Aorta (tissue), 5 donors: ENCODE measurements around the gene ATP1B2. TPM values are rescaled to one million over a fixed set of nuclear protein-coding genes. Genes with fewer than 3 reads are reported as not detected.

Experiments used
- ATAC-seq: fragments of 200-7000 bp; cut with Tn5 transposase; one replicate; pipeline ENCODE4 v1.9.1; 2022; ENCODE audit warnings: moderate library complexity; ENCODE audit not compliant: low FRiP score
- DNase-seq, 2 donors: peaks; one replicate each; pipeline ENCODE4 v3.0.0-alpha.2; 2020
- H3K27ac ChIP-seq, 2 donors: one replicate each; pipeline ENCODE4 v1.5.1; 2013; ENCODE audit warnings: low read length in 2 of 2, mild to moderate bottlenecking in 2 of 2, moderate library complexity in 2 of 2, control low read depth in 1 of 2, inconsistent platforms in 1 of 2, low read depth in 1 of 2
- H3K27me3 ChIP-seq, 2 donors: one replicate each; pipeline ENCODE4 v1.6.1; 2013; ENCODE audit warnings: control low read depth in 1 of 2, low read length in 1 of 2, mild to moderate bottlenecking in 1 of 2, moderate library complexity in 1 of 2; ENCODE audit not compliant: insufficient read depth in 2 of 2, control insufficient read depth in 1 of 2
- H3K36me3 ChIP-seq, 2 donors: one replicate each; pipeline ENCODE4 v1.6.1; 2013; ENCODE audit warnings: control low read depth in 1 of 2, low read length in 1 of 2, mild to moderate bottlenecking in 1 of 2; ENCODE audit not compliant: insufficient read depth in 2 of 2, control insufficient read depth in 1 of 2
- H3K4me1 ChIP-seq, 2 donors: one replicate each; pipeline ENCODE4 v1.6.1; 2013; ENCODE audit warnings: low read length in 2 of 2, control low read depth in 1 of 2, mild to moderate bottlenecking in 1 of 2, moderate library complexity in 1 of 2; ENCODE audit not compliant: insufficient read depth in 2 of 2, control insufficient read depth in 1 of 2
- H3K4me3 ChIP-seq, 2 donors: one replicate each; pipeline ENCODE4 v1.5.1; 2013; ENCODE audit warnings: low read length in 2 of 2, control low read depth in 1 of 2, mild to moderate bottlenecking in 1 of 2
- H3K9me3 ChIP-seq: one replicate; pipeline ENCODE4 v1.6.1; 2013; ENCODE audit warnings: mild to moderate bottlenecking, low read length; ENCODE audit not compliant: control insufficient read depth
- WGBS, 2 donors: extraction: QIAGEN DNeasy Blood & Tissue Kit; methylation state at CpG; one replicate each; pipeline ENCODE4 v1.1.7; 2013; 5-methylcytosine and 5-hydroxymethylcytosine counted together
- intact Hi-C, 2 donors: fragments of 100-400 bp; cut with DNase I; formaldehyde crosslinking; loops; one replicate each; pipeline versions ENCODE4 v1.14.2 to v1.15.0; 2022
- polyA plus RNA-seq, 2 donors: library from polyadenylated mRNA; stranded (reverse); fragments of 200-250 nt; gene quantifications; one replicate each; pipeline ENCODE4 v1.2.3, GENCODE V29; 2013
- total RNA-seq, 2 donors: library from RNA; stranded (reverse); fragmentation: NEBNext Ultra II Directional; extraction: Animal tissue kit (Norgen Biotek cat#: 25700); gene quantifications; one replicate each; pipeline ENCODE4 v1.2.1, GENCODE V29; 2021
- donor health status: healthy with polysubstance abuse.
- donor health status: Bipolar disorder and iron deficiency.
- donor health status: DM: no; HTN: no; CAD: no.
- donor health status: DM: no; HTN: no; CAD: no.
- donor health status: DM: yes; HTN: yes; CAD: no.

The ATP1B2 gene
- total and polyA plus RNA-seq, 4 donors: 1.9 to 7.2 (median 2.4) TPM

- 82% methylated on average over 4 of the region's 4 CpGs for WGBS, 2 donors
- H3K27ac ChIP-seq: no peak overlapping the region
- DNase-seq: no peak
- ATAC-seq: no peak
- no peaks in the 10 kb centered on the region for H3K27me3 ChIP-seq
- no peaks in the 10 kb centered on the region for H3K36me3 ChIP-seq
- H3K4me3 ChIP-seq: no peak overlapping the region
- H3K9me3 ChIP-seq: peaks cover 2% of the 10 kb centered on the region
- intact Hi-C loops: no loop called here
- H3K4me1 ChIP-seq: no peaks in the 10 kb centered on the region
Observed at GRCh38 chr17:7647018-7647417, 3.7 kb upstream of the ATP1B2 start.

DNA sequence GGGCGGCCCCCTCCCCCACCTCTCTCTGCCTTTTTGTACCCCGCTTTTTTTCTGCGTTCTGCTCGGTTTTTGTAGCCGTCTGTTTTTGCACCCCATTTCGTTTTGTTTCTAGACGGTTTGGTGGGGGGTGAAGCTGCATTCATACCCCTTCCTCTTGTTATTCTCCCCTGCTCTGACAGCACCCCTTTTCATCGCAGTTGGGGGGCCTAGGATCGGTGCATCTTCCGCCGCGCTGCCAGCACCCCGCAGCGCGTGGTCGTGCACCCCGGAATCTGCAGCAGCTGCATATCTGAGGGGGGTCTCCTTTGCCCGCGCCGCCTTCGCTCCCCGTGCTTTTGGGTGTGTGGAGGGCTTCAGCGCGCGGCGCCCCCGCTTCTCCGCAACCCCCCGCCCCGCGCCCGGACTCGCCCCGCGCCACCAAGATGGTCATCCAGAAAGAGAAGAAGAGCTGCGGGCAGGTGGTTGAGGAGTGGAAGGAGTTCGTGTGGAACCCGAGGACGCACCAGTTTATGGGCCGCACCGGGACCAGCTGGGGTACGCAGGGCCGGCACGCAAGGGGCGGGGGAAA, 455 bp downstream of the ATP1B2 start:
- H3K27me3 ChIP-seq: no peaks in the 10 kb centered on the region

GRCh38 chr17:7651665-7652387, 1.1 kb downstream of the ATP1B2 start:
- Histone ChIP-seq H3K27ac (no peak overlapping the region), H3K27me3 (no peaks in the 10 kb centered on the region), H3K4me3 (peak overlapping the region in 1 of 2 donors; percentile 1), H3K36me3 (no peaks in the 10 kb centered on the region), H3K4me1 (no peaks in the 10 kb centered on the region), H3K9me3 (peaks cover 2% of the 10 kb centered on the region)
- DNase-seq: peak in 1 of 2 donors; percentile 72
- intact Hi-C loops: no loop called here
- 2 to 5% methylated on average over 33 to 54 of the region's 54 CpGs for WGBS, 2 donors
- ATAC-seq: no peak

More for the DNA sequence above, 455 bp downstream of the ATP1B2 start:
- Histone ChIP-seq H3K9me3 (peaks cover 2% of the 10 kb centered on the region), H3K4me1 (no peaks in the 10 kb centered on the region), H3K27ac (no peak overlapping the region), H3K4me3 (peak overlapping the region in 1 of 2 donors; percentile 1), H3K36me3 (no peaks in the 10 kb centered on the region)
- DNase-seq (peak in 1 of 2 donors; percentile 66), ATAC-seq (no peak)
- WGBS, 2 donors: 1% methylated on average over 43 to 45 of the region's 45 CpGs
- intact Hi-C loops: no loop called here

GRCh38 chr17:7652388-7653356, 1.9 kb downstream of the ATP1B2 start:
- no peaks in the 10 kb centered on the region for H3K36me3 ChIP-seq
- WGBS, 2 donors: 35 to 37% methylated on average over 12 of the region's 12 CpGs
- H3K27ac ChIP-seq: no peak overlapping the region
- no peaks in the 10 kb centered on the region for H3K9me3 ChIP-seq
- intact Hi-C loops: no loop called here
- ATAC-seq: no peak
- no peaks in the 10 kb centered on the region for H3K27me3 ChIP-seq
- H3K4me1 ChIP-seq: peaks cover 0 to 3% of the 10 kb centered on the region in 2 donors
- no peak overlapping the region for H3K4me3 ChIP-seq
- no peak for DNase-seq

GRCh38 chr17:7654832-7655540, 4.3 kb downstream of the ATP1B2 start:
- Histone ChIP-seq H3K4me3 (no peak overlapping the region), H3K4me1 (peaks cover 0 to 3% of the 10 kb centered on the region in 2 donors), H3K27ac (no peak overlapping the region), H3K36me3 (no peaks in the 10 kb centered on the region), H3K9me3 (no peaks in the 10 kb centered on the region), H3K27me3 (no peaks in the 10 kb centered on the region)
- 81 to 82% methylated on average over 16 of the region's 16 CpGs for WGBS, 2 donors
- DNase-seq (no peak), ATAC-seq (no peak)
- intact Hi-C loops: no loop called here

DNA sequence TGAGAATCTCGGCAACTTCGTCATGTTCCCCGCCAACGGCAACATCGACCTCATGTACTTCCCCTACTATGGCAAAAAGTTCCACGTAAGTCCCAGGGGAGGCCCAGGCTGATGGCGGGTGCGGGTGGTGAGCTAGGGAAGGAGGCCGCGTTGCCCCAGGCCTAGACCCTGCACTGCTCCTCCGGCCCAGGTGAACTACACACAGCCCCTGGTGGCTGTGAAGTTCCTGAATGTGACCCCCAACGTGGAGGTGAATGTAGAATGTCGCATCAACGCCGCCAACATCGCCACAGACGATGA, 4.8 kb downstream of the ATP1B2 start:
- WGBS, 2 donors: 89 to 90% methylated on average over 17 of the region's 17 CpGs
- Histone ChIP-seq H3K27me3 (no peaks in the 10 kb centered on the region), H3K9me3 (no peaks in the 10 kb centered on the region), H3K36me3 (no peaks in the 10 kb centered on the region), H3K4me1 (peaks cover 0 to 3% of the 10 kb centered on the region in 2 donors), H3K4me3 (no peak overlapping the region), H3K27ac (no peak overlapping the region)
- intact Hi-C loops: no loop called here
- no peak for DNase-seq
- no peak for ATAC-seq

- no peaks in the 10 kb centered on the region for H3K9me3 ChIP-seq
- ATAC-seq (peak; percentile 58), DNase-seq (peak; percentile 60 to 75)
- H3K27ac ChIP-seq: no peak overlapping the region
- no peak overlapping the region for H3K4me3 ChIP-seq
- WGBS, 2 donors: 14 to 16% methylated on average over 10 of the region's 10 CpGs
- H3K4me1 ChIP-seq: peaks cover 0 to 3% of the 10 kb centered on the region in 2 donors
- no peaks in the 10 kb centered on the region for H3K27me3 ChIP-seq
- no peaks in the 10 kb centered on the region for H3K36me3 ChIP-seq
- intact Hi-C loops: no loop called here
Observed at GRCh38 chr17:7656958-7657609, 6.4 kb downstream of the ATP1B2 start.
